Neural crest cell (in vitro differentiated cells): Measurements from ENCODE around the gene ASIC3. TPM values are rescaled to one million over a fixed set of nuclear protein-coding genes. Genes with fewer than 3 reads are reported as not detected.

Source experiments
- DNase-seq: peaks from one replicate; pipeline ENCODE4 v3.0.0; 2021; ENCODE audit warnings: low read depth, mixed read lengths, low spot score
- H3K27ac Mint-ChIP-seq: one replicate; pipeline ENCODE4 v1.8.0; 2021; ENCODE audit warnings: mild to moderate bottlenecking, mixed read lengths; ENCODE audit not compliant: unreplicated experiment
- H3K27me3 Mint-ChIP-seq: 2 replicates; pipeline ENCODE4 v1.8.0; 2021; ENCODE audit warnings: low read depth, mild to moderate bottlenecking, mixed read lengths
- H3K36me3 Mint-ChIP-seq: 2 replicates; pipeline ENCODE4 v1.8.0; 2021; ENCODE audit warnings: low read depth, mild to moderate bottlenecking, mixed read lengths
- H3K4me1 Mint-ChIP-seq: 2 replicates; pipeline ENCODE4 v1.8.0; 2021; ENCODE audit warnings: mixed read lengths
- H3K4me3 Mint-ChIP-seq: one replicate; pipeline ENCODE4 v1.8.0; 2021; ENCODE audit warnings: mild to moderate bottlenecking, mixed read lengths
- H3K9me3 Mint-ChIP-seq: 2 replicates; pipeline ENCODE4 v1.8.0; 2021; ENCODE audit warnings: mixed read lengths
- total RNA-seq: library from RNA; stranded (reverse); gene quantifications from 2 replicates; pipeline ENCODE4 v1.2.1, GENCODE V29; 2021
- TF ChIP-seq, protein P1 (sequence below): fragments of 200-600 bp; sonication (generic); conservative IDR thresholded peaks from 2 replicates; pipeline ENCODE4 v1.5.0; 2021; ENCODE audit warnings: antibody characterized with exemption, mild to moderate bottlenecking

Gene ASIC3
- total RNA-seq, 1 donor from 2014 or later: 6.0 TPM

DNA sequence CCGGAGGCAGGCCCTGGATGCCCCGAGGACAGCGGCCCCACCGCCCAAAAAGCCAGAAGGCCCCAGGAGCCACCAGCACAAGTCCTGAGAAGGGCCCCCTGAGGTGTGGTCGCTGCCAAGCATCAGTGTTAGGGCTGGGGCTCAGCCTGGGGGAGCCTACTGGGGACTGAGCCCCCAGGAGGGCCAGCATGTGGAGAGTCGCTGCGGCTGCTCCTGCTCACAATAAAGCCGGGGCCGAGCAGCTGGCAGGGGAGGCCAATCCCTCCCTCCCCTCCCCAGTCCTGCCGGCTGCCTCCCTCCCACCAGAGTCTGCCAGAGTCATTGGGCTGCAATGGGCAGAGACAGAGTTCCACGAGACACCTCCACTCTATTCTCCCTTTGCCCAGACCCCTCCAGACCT lies 3.1 kb upstream of the ASIC3 start:
- TF ChIP-seq, protein P1, sequence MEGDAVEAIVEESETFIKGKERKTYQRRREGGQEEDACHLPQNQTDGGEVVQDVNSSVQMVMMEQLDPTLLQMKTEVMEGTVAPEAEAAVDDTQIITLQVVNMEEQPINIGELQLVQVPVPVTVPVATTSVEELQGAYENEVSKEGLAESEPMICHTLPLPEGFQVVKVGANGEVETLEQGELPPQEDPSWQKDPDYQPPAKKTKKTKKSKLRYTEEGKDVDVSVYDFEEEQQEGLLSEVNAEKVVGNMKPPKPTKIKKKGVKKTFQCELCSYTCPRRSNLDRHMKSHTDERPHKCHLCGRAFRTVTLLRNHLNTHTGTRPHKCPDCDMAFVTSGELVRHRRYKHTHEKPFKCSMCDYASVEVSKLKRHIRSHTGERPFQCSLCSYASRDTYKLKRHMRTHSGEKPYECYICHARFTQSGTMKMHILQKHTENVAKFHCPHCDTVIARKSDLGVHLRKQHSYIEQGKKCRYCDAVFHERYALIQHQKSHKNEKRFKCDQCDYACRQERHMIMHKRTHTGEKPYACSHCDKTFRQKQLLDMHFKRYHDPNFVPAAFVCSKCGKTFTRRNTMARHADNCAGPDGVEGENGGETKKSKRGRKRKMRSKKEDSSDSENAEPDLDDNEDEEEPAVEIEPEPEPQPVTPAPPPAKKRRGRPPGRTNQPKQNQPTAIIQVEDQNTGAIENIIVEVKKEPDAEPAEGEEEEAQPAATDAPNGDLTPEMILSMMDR: no peak
- H3K27me3 Mint-ChIP-seq: peaks cover 10% of the 10 kb centered on the region
- no peaks in the 10 kb centered on the region for H3K4me1 Mint-ChIP-seq
- no peaks in the 10 kb centered on the region for H3K36me3 Mint-ChIP-seq
- H3K9me3 Mint-ChIP-seq: no peaks in the 10 kb centered on the region
- H3K27ac Mint-ChIP-seq: no peak overlapping the region
- no peak for DNase-seq
- H3K4me3 Mint-ChIP-seq: no peak overlapping the region

DNA sequence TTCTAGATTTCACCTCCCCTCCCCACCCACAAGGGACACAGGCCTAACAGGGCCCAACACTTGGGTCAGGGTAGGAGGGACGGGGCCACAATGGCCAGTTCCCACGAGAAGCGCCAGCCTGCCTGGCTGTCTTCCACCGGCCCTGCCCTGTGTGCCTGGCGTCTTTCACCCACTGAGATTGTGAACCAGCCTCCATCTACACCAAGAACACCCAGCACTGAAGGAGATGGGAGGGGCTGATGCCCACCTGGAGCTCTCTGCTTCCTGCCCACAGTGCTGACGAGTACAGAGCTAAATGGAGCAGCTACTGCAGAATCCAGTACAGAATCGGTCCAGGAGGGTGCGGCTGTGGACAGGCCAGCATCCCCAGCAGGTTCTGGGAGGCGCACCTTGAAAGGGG lies 2.4 kb upstream of the ASIC3 start:
- Mint-ChIP-seq H3K4me3 (no peak overlapping the region), H3K36me3 (no peaks in the 10 kb centered on the region), H3K9me3 (no peaks in the 10 kb centered on the region), H3K27ac (no peak overlapping the region), H3K4me1 (no peaks in the 10 kb centered on the region), H3K27me3 (peaks cover 15% of the 10 kb centered on the region)
- no peak for DNase-seq
- TF ChIP-seq, protein P1: no peak

DNA sequence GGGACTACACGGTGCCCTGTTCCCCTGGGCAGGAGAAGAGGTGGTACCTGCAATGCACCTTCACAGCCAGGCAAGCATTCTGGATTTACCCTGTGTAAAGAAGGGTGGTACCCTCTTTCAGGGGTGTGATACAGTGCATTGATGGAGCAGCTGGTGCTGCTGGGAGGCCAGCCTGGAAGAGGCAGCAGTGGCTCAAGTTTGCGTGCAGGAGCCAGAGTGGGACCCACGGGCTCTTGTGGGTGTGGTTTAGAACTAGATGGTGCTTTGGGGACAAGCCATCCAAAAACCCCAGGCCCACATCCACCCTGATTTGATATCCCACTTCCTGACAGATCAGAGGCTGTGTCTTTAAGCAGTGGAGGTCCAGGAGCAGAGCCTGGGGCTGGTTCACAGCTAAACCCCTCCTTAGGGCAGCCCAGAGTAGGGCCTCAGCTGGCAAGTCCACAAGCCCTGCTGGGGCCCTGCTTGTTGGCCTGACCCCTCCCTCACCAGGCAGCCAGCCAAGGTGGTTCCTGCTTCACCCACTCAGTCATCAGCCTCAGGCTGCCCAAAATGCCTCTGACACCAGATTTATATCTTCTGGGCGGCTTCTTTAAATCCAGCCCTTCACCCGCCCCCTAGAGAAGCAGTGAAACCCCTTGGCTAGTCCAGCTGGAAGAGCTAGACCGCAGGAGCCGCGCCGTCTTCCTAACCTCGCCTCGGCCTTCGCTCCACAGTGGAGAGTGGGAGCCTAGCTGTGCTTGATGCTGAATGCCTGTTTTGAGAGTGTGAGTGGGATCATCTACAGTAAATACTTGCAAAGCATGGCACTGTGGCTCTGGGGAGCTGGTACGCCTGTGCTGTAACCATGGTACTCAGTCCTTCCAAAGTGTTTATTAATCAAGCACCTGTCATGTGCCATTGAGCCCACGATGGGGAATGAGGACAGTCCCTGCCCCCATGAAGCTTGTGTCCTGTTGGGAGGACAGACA lies 1.4 kb upstream of the ASIC3 start:
- Mint-ChIP-seq H3K4me1 (no peaks in the 10 kb centered on the region), H3K4me3 (no peak overlapping the region)

DNA sequence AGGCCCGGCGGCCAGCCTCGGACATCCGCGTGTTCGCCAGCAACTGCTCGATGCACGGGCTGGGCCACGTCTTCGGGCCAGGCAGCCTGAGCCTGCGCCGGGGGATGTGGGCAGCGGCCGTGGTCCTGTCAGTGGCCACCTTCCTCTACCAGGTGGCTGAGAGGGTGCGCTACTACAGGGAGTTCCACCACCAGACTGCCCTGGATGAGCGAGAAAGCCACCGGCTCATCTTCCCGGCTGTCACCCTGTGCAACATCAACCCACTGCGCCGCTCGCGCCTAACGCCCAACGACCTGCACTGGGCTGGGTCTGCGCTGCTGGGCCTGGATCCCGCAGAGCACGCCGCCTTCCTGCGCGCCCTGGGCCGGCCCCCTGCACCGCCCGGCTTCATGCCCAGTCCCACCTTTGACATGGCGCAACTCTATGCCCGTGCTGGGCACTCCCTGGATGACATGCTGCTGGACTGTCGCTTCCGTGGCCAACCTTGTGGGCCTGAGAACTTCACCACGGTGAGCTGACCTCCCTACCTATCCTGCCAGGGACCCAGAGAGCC lies 656 bp downstream of the ASIC3 start:
- peaks cover 19% of the 10 kb centered on the region for H3K27me3 Mint-ChIP-seq
- DNase-seq: no peak
- H3K4me1 Mint-ChIP-seq: no peaks in the 10 kb centered on the region
- H3K27ac Mint-ChIP-seq: no peak overlapping the region
- no peaks in the 10 kb centered on the region for H3K36me3 Mint-ChIP-seq
- no peak overlapping the region for H3K4me3 Mint-ChIP-seq
- H3K9me3 Mint-ChIP-seq: no peaks in the 10 kb centered on the region
- TF ChIP-seq, protein P1: no peak

More for the DNA sequence above, 1.4 kb upstream of the ASIC3 start:
- H3K27me3 Mint-ChIP-seq: peaks cover 15% of the 10 kb centered on the region
- no peaks in the 10 kb centered on the region for H3K36me3 Mint-ChIP-seq
- TF ChIP-seq, protein P1: no peak
- no peak overlapping the region for H3K27ac Mint-ChIP-seq
- no peak for DNase-seq
- no peaks in the 10 kb centered on the region for H3K9me3 Mint-ChIP-seq

DNA sequence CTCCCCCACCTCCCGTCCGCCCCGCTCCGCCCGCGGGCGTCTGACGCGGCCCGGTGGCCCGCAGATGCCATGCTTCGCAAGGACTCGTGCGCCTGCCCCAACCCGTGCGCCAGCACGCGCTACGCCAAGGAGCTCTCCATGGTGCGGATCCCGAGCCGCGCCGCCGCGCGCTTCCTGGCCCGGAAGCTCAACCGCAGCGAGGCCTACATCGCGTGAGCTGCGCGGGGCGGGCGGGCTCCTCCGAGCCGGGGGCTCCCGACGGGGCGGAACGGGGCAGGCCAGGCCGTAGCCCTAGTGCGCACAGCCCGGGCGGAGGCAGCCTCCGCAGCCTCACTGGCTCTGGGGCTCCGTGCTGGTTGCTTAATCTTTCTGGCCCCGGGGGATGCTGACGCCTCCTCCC lies 2.8 kb downstream of the ASIC3 start:
- Mint-ChIP-seq H3K4me1 (peaks cover 2% of the 10 kb centered on the region), H3K27ac (no peak overlapping the region), H3K36me3 (no peaks in the 10 kb centered on the region), H3K4me3 (no peak overlapping the region), H3K27me3 (peaks cover 19% of the 10 kb centered on the region), H3K9me3 (no peaks in the 10 kb centered on the region)
- TF ChIP-seq, protein P1: no peak
- DNase-seq: peak; percentile 55
